Smooth muscle cell (in vitro differentiated cells): ENCODE data around the gene GEMIN8. TPM values are rescaled to one million over a fixed set of nuclear protein-coding genes. Genes with fewer than 3 reads are reported as not detected.

Experiments
- DNase-seq: peaks from one replicate; lab custom pipeline; 2025; ENCODE audit not compliant: unreplicated experiment; lab: John Stamatoyannopoulos, UW
- H2AFZ ChIP-seq: fragments of 200-600 bp; sonication (generic); 2 replicates; pipeline ENCODE4 v1.6.0; 2016; ENCODE audit warnings: antibody characterized with exemption, low read depth, mild to moderate bottlenecking
- H3F3A ChIP-seq: fragments of 200-600 bp; sonication (generic); 2 replicates; pipeline ENCODE4 v1.6.0; 2017; ENCODE audit warnings: antibody characterized with exemption, low read depth
- H3K27ac ChIP-seq: fragments of 200-600 bp; sonication (generic); 2 replicates; pipeline ENCODE4 v1.5.1; 2016; ENCODE audit warnings: low read depth, mild to moderate bottlenecking
- H3K27me3 ChIP-seq: fragments of 200-600 bp; sonication (generic); 2 replicates; pipeline ENCODE4 v1.6.1; 2016; ENCODE audit warnings: low read depth, mild to moderate bottlenecking
- H3K36me3 ChIP-seq: fragments of 200-600 bp; sonication (generic); 2 replicates; pipeline ENCODE4 v1.5.1; 2016; ENCODE audit warnings: low read depth
- H3K4me1 ChIP-seq: fragments of 200-600 bp; sonication (generic); 2 replicates; pipeline ENCODE4 v1.5.1; 2016; ENCODE audit warnings: low read depth
- H3K4me2 ChIP-seq: fragments of 200-600 bp; sonication (generic); 2 replicates; pipeline ENCODE4 v1.6.0; 2016; ENCODE audit warnings: mild to moderate bottlenecking
- H3K4me3 ChIP-seq: fragments of 200-600 bp; sonication (generic); 2 replicates; pipeline ENCODE4 v1.5.1; 2016; ENCODE audit warnings: mild to moderate bottlenecking
- H3K79me2 ChIP-seq: fragments of 200-600 bp; sonication (generic); 2 replicates; pipeline ENCODE4 v1.6.0; 2016; ENCODE audit warnings: low read depth, mild to moderate bottlenecking
- H3K9ac ChIP-seq: fragments of 200-600 bp; sonication (generic); 2 replicates; pipeline ENCODE4 v1.6.0; 2016; ENCODE audit warnings: low read depth
- H3K9me3 ChIP-seq: fragments of 200-600 bp; sonication (generic); replicated peaks from 2 replicates; pipeline ENCODE4 v1.5.1; 2016; ENCODE audit warnings: low read depth
- H4K20me1 ChIP-seq: fragments of 200-600 bp; sonication (generic); 2 replicates; pipeline ENCODE4 v1.6.0; 2016; ENCODE audit warnings: low read depth
- WGBS: methylation state at CpG from one replicate; pipeline ENCODE4 v1.1.7; 2016; ENCODE audit warnings: low lambda C conversion rate; 5-methylcytosine and 5-hydroxymethylcytosine counted together
- polyA plus RNA-seq: library from polyadenylated mRNA; unstranded; fragments of >200 nt; fragmentation: Nextera tagmentation; extraction: Ambion mirVana; gene quantifications from 2 replicates; pipeline ENCODE4 v1.2.1, GENCODE V29; 2016
- total RNA-seq: library from RNA; depleted of rRNA; stranded (reverse); fragments of >200 nt; gene quantifications from 2 replicates; pipeline ENCODE4 v1.2.3, GENCODE V29; 2014
- TF ChIP-seq, protein P1 (sequence below): fragments of 200-600 bp; sonication (generic); IDR thresholded peaks from 2 replicates; pipeline ENCODE4 v1.5.1; 2017; ENCODE audit warnings: borderline replicate concordance, mild to moderate bottlenecking, antibody characterized with exemption; ENCODE audit not compliant: insufficient read depth, poor library complexity, severe bottlenecking

The GEMIN8 gene
- total and polyA plus RNA-seq, 2 experiments from 2014 or later = 15.8 to 21.5 TPM

DNA sequence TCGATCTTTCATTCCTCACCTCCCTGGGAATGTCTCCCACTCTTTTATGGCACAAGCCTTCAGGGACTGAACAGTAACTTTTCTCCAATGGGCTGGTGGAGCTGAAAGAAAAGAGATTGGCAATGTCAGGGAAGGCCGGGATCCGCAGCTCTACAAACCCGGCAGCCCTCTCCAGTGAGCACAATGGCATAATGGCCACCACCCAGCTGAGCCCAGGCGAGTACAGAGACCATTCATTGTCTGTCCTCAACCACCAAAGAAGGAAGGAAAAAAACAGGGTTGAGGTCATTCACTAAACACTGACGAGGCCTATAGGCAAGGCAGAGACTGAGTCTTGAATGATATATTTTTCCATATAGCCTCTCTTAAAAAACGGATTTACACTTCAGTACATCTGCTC lies 3.6 kb downstream of the GEMIN8 start:
- H3K79me2 ChIP-seq = no peaks in the 10 kb centered on the region
- no peak overlapping the region for H3K9ac ChIP-seq
- no peaks in the 10 kb centered on the region for H3K36me3 ChIP-seq
- H4K20me1 ChIP-seq = no peaks in the 10 kb centered on the region
- H3K27ac ChIP-seq = no peak overlapping the region
- no peaks in the 10 kb centered on the region for H3K9me3 ChIP-seq
- no peak overlapping the region for H3K4me3 ChIP-seq
- 66% methylated on average over 7 of the region's 7 CpGs for WGBS
- no peak for DNase-seq
- H3K4me2 ChIP-seq = no peak overlapping the region
- peaks cover 4% of the 10 kb centered on the region for H3K4me1 ChIP-seq
- TF ChIP-seq, protein P1, sequence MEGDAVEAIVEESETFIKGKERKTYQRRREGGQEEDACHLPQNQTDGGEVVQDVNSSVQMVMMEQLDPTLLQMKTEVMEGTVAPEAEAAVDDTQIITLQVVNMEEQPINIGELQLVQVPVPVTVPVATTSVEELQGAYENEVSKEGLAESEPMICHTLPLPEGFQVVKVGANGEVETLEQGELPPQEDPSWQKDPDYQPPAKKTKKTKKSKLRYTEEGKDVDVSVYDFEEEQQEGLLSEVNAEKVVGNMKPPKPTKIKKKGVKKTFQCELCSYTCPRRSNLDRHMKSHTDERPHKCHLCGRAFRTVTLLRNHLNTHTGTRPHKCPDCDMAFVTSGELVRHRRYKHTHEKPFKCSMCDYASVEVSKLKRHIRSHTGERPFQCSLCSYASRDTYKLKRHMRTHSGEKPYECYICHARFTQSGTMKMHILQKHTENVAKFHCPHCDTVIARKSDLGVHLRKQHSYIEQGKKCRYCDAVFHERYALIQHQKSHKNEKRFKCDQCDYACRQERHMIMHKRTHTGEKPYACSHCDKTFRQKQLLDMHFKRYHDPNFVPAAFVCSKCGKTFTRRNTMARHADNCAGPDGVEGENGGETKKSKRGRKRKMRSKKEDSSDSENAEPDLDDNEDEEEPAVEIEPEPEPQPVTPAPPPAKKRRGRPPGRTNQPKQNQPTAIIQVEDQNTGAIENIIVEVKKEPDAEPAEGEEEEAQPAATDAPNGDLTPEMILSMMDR = no peak
- H3K27me3 ChIP-seq = no peaks in the 10 kb centered on the region
- no peak overlapping the region for H2AFZ ChIP-seq
- no peaks in the 10 kb centered on the region for H3F3A ChIP-seq

DNA sequence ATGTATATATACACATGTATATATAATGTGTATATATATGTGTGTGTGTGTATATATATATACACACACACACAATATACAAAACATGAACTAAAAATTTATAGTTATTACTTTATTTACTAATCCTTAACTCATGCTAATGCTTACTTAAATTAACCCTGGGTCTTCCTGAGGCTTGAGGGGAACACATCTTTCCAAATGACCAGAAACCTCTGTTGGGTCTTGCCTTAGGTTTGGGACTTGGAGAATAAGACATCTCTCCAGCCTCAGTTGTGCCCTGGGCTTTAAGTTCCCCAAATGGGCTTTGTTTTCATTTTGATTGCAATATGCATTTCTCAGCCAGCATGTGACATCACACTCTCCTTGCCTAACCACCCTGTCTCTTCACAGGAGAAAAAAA lies 7.7 kb downstream of the GEMIN8 start:
- no peak overlapping the region for H2AFZ ChIP-seq
- no peak overlapping the region for H3K4me2 ChIP-seq
- no peak overlapping the region for H3K27ac ChIP-seq
- no peaks in the 10 kb centered on the region for H3F3A ChIP-seq
- no peaks in the 10 kb centered on the region for H3K9me3 ChIP-seq
- H3K4me3 ChIP-seq = no peak overlapping the region
- TF ChIP-seq, protein P1 = no peak
- no peaks in the 10 kb centered on the region for H4K20me1 ChIP-seq
- no peak for DNase-seq
- no peak overlapping the region for H3K9ac ChIP-seq
- no peaks in the 10 kb centered on the region for H3K4me1 ChIP-seq
- no peaks in the 10 kb centered on the region for H3K27me3 ChIP-seq
- H3K79me2 ChIP-seq = no peaks in the 10 kb centered on the region
- no peaks in the 10 kb centered on the region for H3K36me3 ChIP-seq

DNA sequence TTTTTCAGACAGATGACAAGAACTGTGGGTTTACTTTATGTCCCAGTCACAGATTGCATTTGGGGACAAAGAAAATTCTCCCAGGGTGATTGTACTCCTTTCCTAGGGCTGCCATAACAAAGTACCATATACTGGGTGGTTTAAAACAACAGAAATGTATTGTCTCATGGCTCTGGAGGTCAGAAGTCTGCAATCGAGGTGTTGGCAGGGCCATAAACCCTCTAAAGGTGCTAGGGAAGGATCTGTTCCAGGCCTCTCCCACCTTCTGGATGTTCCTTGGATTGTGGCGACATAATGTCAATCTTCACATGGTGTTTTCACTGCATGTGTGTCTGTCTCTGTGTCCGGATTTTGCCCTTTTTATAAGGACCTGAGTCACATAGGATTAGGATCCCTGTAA lies 12.3 kb downstream of the GEMIN8 start:
- H3K27me3 ChIP-seq = no peaks in the 10 kb centered on the region
- no peak overlapping the region for H3K4me2 ChIP-seq
- no peak overlapping the region for H3K4me3 ChIP-seq
- H3K9me3 ChIP-seq = no peaks in the 10 kb centered on the region
- H3K36me3 ChIP-seq = no peaks in the 10 kb centered on the region
- no peaks in the 10 kb centered on the region for H3F3A ChIP-seq
- no peak overlapping the region for H3K9ac ChIP-seq
- H3K79me2 ChIP-seq = no peaks in the 10 kb centered on the region
- no peaks in the 10 kb centered on the region for H4K20me1 ChIP-seq
- WGBS = 68% methylated on average over 3 of the region's 3 CpGs
- H2AFZ ChIP-seq = no peak overlapping the region
- no peak overlapping the region for H3K27ac ChIP-seq
- DNase-seq = no peak
- H3K4me1 ChIP-seq = no peaks in the 10 kb centered on the region
- TF ChIP-seq, protein P1 = no peak

DNA sequence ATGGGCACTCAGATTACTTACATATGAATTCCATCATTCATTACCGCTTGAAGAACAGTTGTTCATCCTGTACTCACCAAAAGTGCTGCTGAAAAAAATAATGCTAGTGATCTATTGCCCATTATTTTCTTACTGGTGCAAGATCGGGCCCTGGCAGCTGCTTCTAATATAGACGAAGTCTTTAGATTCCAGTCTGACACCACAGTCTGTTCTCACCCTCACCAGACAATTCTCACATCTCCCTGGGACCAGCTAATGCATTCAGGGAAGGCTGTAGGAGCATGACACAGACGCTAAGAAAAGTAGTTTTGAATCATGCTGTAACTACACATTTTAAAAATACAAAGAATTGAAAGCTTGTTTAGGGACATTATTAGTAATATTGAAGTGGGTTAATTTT lies 13.8 kb downstream of the GEMIN8 start:
- Histone ChIP-seq H3K27me3 (no peaks in the 10 kb centered on the region), H3K9ac (no peak overlapping the region), H3K36me3 (no peaks in the 10 kb centered on the region), H3K79me2 (no peaks in the 10 kb centered on the region), H3K9me3 (no peaks in the 10 kb centered on the region), H3K4me2 (no peak overlapping the region), H4K20me1 (no peaks in the 10 kb centered on the region), H2AFZ (no peak overlapping the region), H3K4me1 (no peaks in the 10 kb centered on the region), H3K4me3 (no peak overlapping the region), H3F3A (no peaks in the 10 kb centered on the region), H3K27ac (no peak overlapping the region)
- TF ChIP-seq, protein P1 = no peak
- 55% methylated on average over 4 of the region's 4 CpGs for WGBS
- no peak for DNase-seq
